ENCODE results near the gene MSRB1. TPM values are rescaled to one million over a fixed set of nuclear protein-coding genes. Genes with fewer than 3 reads are reported as not detected.
A peak's percentile ranks its signal among the peaks of the same experiment; 100 is the strongest.

The MSRB1 gene
- total and polyA plus RNA-seq, 8 donors, result 29.7 to 94.4 (median 57.0) TPM

DNA sequence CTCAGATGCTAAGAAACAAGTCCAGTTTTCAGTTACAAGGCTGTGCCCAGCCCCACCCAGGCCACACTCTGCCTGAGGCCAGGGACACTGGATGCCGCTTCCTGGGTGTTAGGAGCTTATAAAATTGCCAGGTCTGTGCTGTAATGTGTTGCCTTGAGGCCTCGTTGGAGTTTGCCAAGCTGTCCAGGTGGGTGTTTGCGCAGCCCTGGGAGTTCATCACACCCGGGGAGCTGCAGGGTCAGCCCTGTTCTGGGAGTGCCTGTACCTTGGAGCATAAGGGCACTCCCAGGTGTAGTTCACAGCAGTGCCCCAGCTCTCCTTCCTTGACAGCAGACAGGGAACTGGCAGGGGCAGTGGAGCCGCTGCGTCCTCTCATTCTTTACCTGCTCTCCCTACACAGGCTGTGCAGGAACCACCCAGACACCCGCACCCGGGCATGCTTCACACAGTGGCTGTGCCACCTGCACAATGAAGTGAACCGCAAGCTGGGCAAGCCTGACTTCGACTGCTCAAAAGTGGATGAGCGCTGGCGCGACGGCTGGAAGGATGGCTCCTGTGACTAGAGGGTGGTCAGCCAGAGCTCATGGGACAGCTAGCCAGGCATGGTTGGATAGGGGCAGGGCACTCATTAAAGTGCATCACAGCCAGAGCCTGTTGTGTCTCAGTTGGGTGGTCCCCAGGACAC, 42.6 kb upstream of the MSRB1 start:
- Histone ChIP-seq H3K27ac (no peak overlapping the region), H3K27me3 (peaks cover 0 to 3% (median 0%) of the 10 kb centered on the region in 4 donors), H3K4me1 (peaks cover 11 to 20% (median 16%) of the 10 kb centered on the region in 3 donors), H3K36me3 (peaks cover 0 to 3% (median 0%) of the 10 kb centered on the region in 3 donors), H3K4me3 (no peak overlapping the region), H3K9me3 (no peaks in the 10 kb centered on the region)
- 89 to 92% methylated on average over 14 of the region's 14 CpGs for WGBS, 2 donors
- intact Hi-C loops (cut with DNase I), result no loop called here
- FAIRE-seq, result no peak
- TF ChIP-seq, protein P1, sequence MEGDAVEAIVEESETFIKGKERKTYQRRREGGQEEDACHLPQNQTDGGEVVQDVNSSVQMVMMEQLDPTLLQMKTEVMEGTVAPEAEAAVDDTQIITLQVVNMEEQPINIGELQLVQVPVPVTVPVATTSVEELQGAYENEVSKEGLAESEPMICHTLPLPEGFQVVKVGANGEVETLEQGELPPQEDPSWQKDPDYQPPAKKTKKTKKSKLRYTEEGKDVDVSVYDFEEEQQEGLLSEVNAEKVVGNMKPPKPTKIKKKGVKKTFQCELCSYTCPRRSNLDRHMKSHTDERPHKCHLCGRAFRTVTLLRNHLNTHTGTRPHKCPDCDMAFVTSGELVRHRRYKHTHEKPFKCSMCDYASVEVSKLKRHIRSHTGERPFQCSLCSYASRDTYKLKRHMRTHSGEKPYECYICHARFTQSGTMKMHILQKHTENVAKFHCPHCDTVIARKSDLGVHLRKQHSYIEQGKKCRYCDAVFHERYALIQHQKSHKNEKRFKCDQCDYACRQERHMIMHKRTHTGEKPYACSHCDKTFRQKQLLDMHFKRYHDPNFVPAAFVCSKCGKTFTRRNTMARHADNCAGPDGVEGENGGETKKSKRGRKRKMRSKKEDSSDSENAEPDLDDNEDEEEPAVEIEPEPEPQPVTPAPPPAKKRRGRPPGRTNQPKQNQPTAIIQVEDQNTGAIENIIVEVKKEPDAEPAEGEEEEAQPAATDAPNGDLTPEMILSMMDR (IDR thresholded peaks at IDR 0.05), result no peak
- DNase-seq, result peak in 1 of 6 donors; percentile 67
- ATAC-seq, result no peak

DNA sequence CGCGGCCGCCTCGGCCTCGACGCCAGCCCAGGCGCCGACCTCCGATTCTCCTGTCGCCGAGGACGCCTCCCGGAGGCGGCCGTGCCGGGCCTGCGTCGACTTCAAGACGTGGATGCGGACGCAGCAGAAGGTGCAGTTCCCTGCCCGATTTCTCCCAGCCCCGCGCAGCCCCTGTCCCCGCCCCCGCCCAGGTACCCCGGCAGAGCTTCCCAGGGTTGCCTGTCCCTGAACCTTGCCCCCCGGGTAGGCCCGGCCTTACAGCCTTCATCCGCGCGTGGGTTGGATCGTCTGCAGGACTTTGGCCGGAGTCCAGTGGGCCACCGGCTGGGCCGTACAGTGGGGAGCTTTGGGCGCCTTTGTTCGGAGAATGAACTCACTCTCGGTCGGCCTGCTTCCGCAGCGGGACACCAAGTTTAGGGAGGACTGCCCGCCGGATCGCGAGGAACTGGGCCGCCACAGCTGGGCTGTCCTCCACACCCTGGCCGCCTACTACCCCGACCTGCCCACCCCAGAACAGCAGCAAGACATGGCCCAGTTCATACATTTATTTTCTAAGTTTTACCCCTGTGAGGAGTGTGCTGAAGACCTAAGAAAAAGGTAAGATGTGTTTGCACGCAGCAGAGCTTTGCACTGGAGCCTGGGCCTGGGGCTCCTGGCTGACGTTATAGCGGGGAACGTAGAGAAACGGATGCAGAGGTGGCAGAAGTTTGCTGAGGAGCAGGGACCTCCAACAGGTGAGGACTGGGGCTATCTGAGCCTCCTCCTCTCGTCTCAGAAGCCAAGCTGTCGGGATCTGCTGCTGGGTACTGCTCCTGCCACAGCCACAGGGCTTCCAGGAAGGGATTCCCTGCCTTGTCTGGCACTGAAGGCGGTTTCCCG, 41.6 kb upstream of the MSRB1 start:
- WGBS, 2 donors, result 9 to 12% methylated on average over 38 to 58 of the region's 58 CpGs

DNA sequence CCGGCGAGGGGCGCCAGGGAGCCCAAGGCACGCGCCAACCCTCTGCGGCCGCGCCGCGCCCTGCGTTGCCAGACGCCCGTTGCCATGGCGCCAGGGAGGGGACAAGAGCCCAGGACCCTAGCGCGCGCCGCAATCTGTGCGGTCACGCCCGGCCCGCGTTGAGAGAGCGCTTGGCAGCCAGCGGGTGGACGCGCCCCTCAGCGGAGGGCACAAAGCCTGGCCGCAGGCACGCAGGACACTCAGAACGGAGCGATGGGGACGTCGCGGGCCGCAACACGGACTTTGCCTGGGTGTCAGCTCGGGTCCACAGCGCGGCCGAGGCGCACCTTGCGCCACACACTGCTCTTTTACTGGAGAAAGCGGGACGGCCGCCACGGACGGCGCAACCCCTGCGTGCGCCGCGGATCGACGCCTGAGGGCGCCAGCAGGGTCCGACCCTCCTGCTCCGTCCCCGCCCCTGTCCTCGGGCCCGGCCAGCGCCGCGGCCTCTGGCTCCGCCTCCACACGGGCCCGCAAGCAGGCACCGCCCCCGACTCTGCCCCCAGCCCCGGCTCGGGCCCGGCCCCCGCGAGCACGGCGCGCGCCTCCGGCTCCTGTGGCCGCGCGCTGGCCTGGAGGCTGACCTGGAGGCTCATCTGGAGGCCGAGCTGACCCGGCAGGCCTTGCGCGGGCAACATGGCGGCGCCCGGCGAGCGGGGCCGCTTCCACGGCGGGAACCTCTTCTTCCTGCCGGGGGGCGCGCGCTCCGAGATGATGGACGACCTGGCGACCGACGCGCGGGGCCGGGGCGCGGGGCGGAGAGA, 40.7 kb upstream of the MSRB1 start, which contains the start of gene GFER:
Gene GFER (plus strand): TSS at position 650 of the 803 bp plus-strand sequence. CDS start 26 bp downstream, at position 676.
- no peaks in the 10 kb centered on the region for H3K27me3 ChIP-seq
- H3K9me3 ChIP-seq, result no peaks in the 10 kb centered on the region
- DNase-seq (peak; percentile 89 to 96 (median 94)), FAIRE-seq (no peak), ATAC-seq (peak; percentile 81 to 90 (median 84))
- peaks cover 0 to 3% (median 0%) of the 10 kb centered on the region in 3 donors for H3K36me3 ChIP-seq
- intact Hi-C loops (cut with DNase I), result no loop called here
- peak within 1 kb of the TSS; percentile 84 to 95 (median 94) for H3K4me3 ChIP-seq
- H3K4me1 ChIP-seq, result peaks cover under 1 to 17% (median 12%) of the 10 kb centered on the region in 3 donors
- 0 to 1% methylated on average over 82 to 109 of the region's 109 CpGs for WGBS, 2 donors
- peak within 1 kb of the TSS; percentile 47 to 78 (median 69) for H3K27ac ChIP-seq
- TF ChIP-seq, protein P1 (IDR thresholded peaks at IDR 0.05), result peak in 1 of 4 donors; percentile 17

More for the DNA sequence above, 41.6 kb upstream of the MSRB1 start:
- FAIRE-seq (no peak), DNase-seq (peak in 3 of 6 donors; percentile 56 to 82 (median 76)), ATAC-seq (peak in 1 of 4 donors; percentile 3)
- TF ChIP-seq, protein P1 (IDR thresholded peaks at IDR 0.05), result no peak
- intact Hi-C loops (cut with DNase I), result no loop called here
- H3K9me3 ChIP-seq, result no peaks in the 10 kb centered on the region
- peak overlapping the region; percentile 84 to 95 (median 94) for H3K4me3 ChIP-seq
- peaks cover 0 to 3% (median 0%) of the 10 kb centered on the region in 3 donors for H3K36me3 ChIP-seq
- no peaks in the 10 kb centered on the region for H3K27me3 ChIP-seq
- H3K4me1 ChIP-seq, result peaks cover 7 to 20% (median 16%) of the 10 kb centered on the region in 3 donors
- H3K27ac ChIP-seq, result peak overlapping the region; percentile 47 to 78 (median 69)

DNA sequence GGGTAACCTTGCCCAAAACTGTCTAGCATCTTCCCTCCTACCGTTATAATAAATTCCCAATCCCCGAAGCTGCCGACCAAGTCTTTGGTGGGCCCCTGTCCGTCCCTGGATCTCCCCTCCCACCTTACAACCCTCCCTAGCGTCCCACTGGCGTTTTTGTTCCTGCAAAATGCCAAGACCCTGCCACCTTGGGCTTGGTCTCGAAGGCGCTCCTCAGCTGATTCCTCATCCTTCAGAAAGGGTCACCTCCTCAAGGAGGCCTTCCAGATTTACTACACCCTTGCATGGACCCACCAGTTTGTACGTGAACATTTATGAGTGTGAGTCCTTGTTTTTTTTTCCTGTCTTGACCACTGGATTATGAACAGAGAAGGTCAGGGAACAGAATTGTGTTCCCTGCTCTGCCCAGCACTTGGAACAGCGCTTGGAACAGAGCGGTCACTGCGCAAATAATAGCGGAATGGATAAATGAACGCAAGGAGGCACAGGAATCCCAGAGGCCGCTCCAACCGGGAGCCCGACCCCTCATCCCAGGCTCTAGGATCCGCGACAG, 40.1 kb upstream of the MSRB1 start:
- peaks cover 0 to 17% (median 12%) of the 10 kb centered on the region in 3 donors for H3K4me1 ChIP-seq
- intact Hi-C loops (cut with DNase I), result no loop called here
- no peak for FAIRE-seq
- TF ChIP-seq, protein P1 (IDR thresholded peaks at IDR 0.05), result no peak
- H3K9me3 ChIP-seq, result no peaks in the 10 kb centered on the region
- WGBS, 2 donors, result 29 to 36% methylated on average over 19 of the region's 19 CpGs
- ATAC-seq, result no peak
- peak in 1 of 6 donors; percentile 39 for DNase-seq
- H3K4me3 ChIP-seq, result peak overlapping the region in 3 of 4 donors; percentile 84 to 95 (median 93)
- H3K27me3 ChIP-seq, result no peaks in the 10 kb centered on the region
- peaks cover 0 to 3% (median 0%) of the 10 kb centered on the region in 3 donors for H3K36me3 ChIP-seq
- H3K27ac ChIP-seq, result peak overlapping the region in 3 of 4 donors; percentile 47 to 78 (median 68)
